ENCODE results near the gene KCMF1. TPM values are rescaled to one million over a fixed set of nuclear protein-coding genes. Genes with fewer than 3 reads are reported as not detected.

Gene KCMF1
- total RNA-seq, 1 donor from 2014 or later = 46.8 TPM

DNA sequence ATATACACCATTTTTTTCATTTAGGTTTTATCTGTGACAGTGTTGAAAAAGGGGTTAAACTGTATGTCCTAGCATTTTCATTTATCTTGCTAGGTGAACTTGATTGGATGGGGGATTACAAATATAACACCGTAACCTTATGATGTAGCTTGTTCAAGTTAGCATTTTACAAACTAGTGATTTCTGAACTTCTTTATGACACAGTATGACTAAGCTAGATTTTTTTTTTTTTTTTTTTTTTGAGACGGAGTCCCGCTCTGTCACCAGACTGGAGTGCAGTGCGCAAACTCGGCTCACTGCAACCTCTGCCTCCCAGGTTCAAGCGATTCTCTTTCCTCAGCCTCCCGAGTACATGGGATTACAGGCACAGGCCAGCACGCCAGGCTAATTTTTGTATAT, 47.1 kb downstream of the KCMF1 start:
- Mint-ChIP-seq H3K4me3 (ENCODE audit: unreplicated experiment) (no peak overlapping the region), H3K4me1 (ENCODE audit: low read depth, unreplicated experiment) (peaks cover 4% of the 10 kb centered on the region), H3K27ac (ENCODE audit: unreplicated experiment) (peak overlapping the region; percentile 33), H3K27me3 (ENCODE audit: unreplicated experiment) (no peaks in the 10 kb centered on the region), H3K9me3 (ENCODE audit: unreplicated experiment) (peaks cover 3% of the 10 kb centered on the region), H3K36me3 (ENCODE audit: unreplicated experiment) (no peaks in the 10 kb centered on the region)
- TF ChIP-seq, protein P1, sequence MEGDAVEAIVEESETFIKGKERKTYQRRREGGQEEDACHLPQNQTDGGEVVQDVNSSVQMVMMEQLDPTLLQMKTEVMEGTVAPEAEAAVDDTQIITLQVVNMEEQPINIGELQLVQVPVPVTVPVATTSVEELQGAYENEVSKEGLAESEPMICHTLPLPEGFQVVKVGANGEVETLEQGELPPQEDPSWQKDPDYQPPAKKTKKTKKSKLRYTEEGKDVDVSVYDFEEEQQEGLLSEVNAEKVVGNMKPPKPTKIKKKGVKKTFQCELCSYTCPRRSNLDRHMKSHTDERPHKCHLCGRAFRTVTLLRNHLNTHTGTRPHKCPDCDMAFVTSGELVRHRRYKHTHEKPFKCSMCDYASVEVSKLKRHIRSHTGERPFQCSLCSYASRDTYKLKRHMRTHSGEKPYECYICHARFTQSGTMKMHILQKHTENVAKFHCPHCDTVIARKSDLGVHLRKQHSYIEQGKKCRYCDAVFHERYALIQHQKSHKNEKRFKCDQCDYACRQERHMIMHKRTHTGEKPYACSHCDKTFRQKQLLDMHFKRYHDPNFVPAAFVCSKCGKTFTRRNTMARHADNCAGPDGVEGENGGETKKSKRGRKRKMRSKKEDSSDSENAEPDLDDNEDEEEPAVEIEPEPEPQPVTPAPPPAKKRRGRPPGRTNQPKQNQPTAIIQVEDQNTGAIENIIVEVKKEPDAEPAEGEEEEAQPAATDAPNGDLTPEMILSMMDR (IDR thresholded peaks at IDR 0.05; ENCODE audit: partially characterized antibody, unreplicated experiment) = no peak
- DNase-seq = no peak

DNA sequence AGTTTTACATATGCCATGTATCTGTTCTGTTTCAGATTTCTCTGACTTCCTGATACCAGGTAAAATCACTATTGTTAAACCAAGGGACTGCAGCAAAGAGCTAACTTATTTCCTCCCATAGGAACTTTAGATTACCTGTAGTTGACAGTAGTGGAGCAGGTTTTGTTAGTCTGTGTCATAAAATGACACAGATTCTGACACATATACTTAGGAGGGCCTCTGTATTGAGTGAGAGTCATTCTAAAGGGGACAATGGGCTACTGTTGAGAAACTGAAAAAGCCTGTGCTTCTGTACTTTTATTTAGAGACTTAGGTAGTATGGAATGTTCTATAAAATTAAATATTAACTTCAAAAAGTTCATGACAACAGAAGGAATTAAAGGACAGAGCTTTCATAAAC, 48.2 kb downstream of the KCMF1 start:
- H3K36me3 Mint-ChIP-seq (ENCODE audit: unreplicated experiment) = no peaks in the 10 kb centered on the region
- H3K27me3 Mint-ChIP-seq (ENCODE audit: unreplicated experiment) = no peaks in the 10 kb centered on the region
- H3K4me1 Mint-ChIP-seq (ENCODE audit: low read depth, unreplicated experiment) = peaks cover 4% of the 10 kb centered on the region
- TF ChIP-seq, protein P1 (IDR thresholded peaks at IDR 0.05; ENCODE audit: partially characterized antibody, unreplicated experiment) = no peak
- H3K27ac Mint-ChIP-seq (ENCODE audit: unreplicated experiment) = no peak overlapping the region
- no peak overlapping the region for H3K4me3 Mint-ChIP-seq (ENCODE audit: unreplicated experiment)
- DNase-seq = no peak
- peaks cover 3% of the 10 kb centered on the region for H3K9me3 Mint-ChIP-seq (ENCODE audit: unreplicated experiment)

DNA sequence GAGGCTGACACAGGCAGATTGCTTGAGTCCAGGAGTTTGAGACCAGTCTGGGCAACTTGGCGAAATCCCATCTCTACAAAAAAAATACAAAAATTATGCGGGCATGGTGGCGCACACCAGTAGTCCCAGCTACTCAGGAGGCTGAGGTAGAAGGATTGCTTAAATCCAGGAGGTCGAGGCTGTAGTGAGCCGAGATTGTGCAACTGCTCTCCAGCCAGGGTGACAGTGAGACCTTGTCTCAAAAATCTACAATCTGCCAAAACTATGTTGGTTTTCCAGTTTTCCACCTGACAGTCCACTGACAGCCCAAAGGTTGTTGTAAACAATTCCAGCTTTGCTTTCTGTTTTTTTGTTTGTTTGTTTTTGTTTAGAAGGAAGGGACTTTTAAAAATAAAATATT, 51.3 kb downstream of the KCMF1 start:
- Mint-ChIP-seq H3K27ac (ENCODE audit: unreplicated experiment) (no peak overlapping the region), H3K4me1 (ENCODE audit: low read depth, unreplicated experiment) (peaks cover 7% of the 10 kb centered on the region), H3K9me3 (ENCODE audit: unreplicated experiment) (peaks cover 4% of the 10 kb centered on the region), H3K27me3 (ENCODE audit: unreplicated experiment) (no peaks in the 10 kb centered on the region), H3K4me3 (ENCODE audit: unreplicated experiment) (no peak overlapping the region), H3K36me3 (ENCODE audit: unreplicated experiment) (no peaks in the 10 kb centered on the region)
- DNase-seq = no peak
- TF ChIP-seq, protein P1 (IDR thresholded peaks at IDR 0.05; ENCODE audit: partially characterized antibody, unreplicated experiment) = no peak

DNA sequence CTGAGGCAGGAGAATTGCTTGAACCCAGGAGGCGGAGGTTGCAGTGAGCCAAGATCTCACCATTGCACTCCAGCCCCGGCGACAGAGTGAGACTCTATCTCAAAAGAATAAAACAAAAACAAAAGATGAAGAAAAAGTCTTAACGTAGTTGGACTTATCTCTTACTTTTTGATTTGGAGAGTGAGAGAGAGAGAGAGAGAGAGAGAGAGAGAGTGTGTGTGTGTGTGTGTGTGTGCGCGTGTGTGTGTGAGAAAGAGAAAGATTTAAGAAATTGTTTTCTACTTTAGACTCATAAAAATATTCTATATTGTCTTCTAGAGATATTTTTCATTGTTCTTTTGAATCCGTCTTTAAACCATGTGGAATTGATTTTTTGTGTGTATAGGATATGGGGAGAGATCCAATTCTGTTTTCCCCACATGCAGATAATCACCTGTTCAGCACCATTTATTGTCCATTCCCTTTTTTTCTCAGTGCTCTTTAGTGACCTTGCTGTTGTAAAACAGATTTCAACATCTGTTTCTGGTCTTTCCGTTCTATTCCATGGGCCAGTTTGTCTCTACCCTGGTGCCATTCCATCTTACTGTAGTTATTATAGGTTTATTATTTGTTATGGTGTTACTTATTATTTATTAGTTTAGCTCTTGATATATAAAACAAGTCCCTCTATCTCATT, 53.5 kb downstream of the KCMF1 start:
- no peak overlapping the region for H3K27ac Mint-ChIP-seq (ENCODE audit: unreplicated experiment)
- H3K27me3 Mint-ChIP-seq (ENCODE audit: unreplicated experiment) = no peaks in the 10 kb centered on the region
- H3K36me3 Mint-ChIP-seq (ENCODE audit: unreplicated experiment) = no peaks in the 10 kb centered on the region
- H3K4me3 Mint-ChIP-seq (ENCODE audit: unreplicated experiment) = no peak overlapping the region
- H3K4me1 Mint-ChIP-seq (ENCODE audit: low read depth, unreplicated experiment) = peaks cover 7% of the 10 kb centered on the region
- TF ChIP-seq, protein P1 (IDR thresholded peaks at IDR 0.05; ENCODE audit: partially characterized antibody, unreplicated experiment) = no peak
- DNase-seq = no peak
- peaks cover 4% of the 10 kb centered on the region for H3K9me3 Mint-ChIP-seq (ENCODE audit: unreplicated experiment)

DNA sequence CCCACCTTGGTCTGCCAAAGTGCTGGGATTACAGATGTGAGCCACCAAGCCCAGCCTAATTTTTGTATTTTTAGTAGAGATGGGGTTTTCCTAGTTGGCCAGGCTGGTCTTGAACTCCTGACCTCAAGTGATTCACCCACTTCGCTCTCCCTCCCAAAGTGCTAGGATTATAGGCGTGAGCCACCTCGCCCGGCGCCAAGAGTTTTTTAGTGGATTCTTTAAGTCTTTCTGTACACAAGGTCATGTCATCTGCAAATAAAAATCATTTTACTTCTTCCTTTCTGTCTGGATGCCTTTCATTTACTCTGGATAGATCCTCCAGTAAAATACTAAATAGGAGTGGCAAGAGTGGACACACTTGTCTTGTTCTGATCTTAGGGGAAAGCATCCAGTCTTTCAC, 61.7 kb downstream of the KCMF1 start:
- Mint-ChIP-seq H3K9me3 (ENCODE audit: unreplicated experiment) (no peaks in the 10 kb centered on the region), H3K4me3 (ENCODE audit: unreplicated experiment) (no peak overlapping the region), H3K27me3 (ENCODE audit: unreplicated experiment) (peaks cover 2% of the 10 kb centered on the region), H3K27ac (ENCODE audit: unreplicated experiment) (no peak overlapping the region), H3K36me3 (ENCODE audit: unreplicated experiment) (no peaks in the 10 kb centered on the region), H3K4me1 (ENCODE audit: low read depth, unreplicated experiment) (peaks cover 13% of the 10 kb centered on the region)
- TF ChIP-seq, protein P1 (IDR thresholded peaks at IDR 0.05; ENCODE audit: partially characterized antibody, unreplicated experiment) = no peak
- no peak for DNase-seq

Measured in glutamatergic neuron (in vitro differentiated cells).